ENCODE results near the gene CACNB2. TPM values are rescaled to one million over a fixed set of nuclear protein-coding genes. Genes with fewer than 3 reads are reported as not detected.

The CACNB2 gene
- total and polyA plus RNA-seq, 2 of the 13 experiments (the other 11 are each of a cell fraction or from before 2014, with no cell fraction given) = not detected

DNA sequence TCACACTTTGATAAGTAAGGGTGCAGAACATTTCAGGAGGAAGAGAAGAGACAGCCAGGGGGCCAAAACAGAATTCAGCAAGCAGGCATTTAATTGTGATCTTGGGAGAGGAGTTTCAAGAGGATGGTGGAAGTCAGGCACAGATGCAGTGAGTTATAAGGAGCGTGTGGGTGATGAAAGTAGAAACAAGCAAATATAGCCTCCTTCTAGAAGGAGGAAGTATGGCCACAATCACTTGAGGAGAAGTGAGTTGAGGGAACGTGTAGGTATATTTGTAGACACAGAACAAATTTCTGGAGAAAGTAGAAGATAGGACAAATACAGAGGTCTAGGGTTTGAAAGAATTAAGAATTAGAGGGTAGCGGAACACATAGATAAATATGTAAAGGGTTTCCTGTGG, 165.8 kb downstream of the CACNB2 start:
- no peak overlapping the region for H2AFZ ChIP-seq (ENCODE audit: low read length)
- in situ Hi-C loops (cut with HindIII; ENCODE audit: extremely low pct_ligation_motif_present, low pct_unique_long_range_greater_than_20kb) (no loop called here), intact Hi-C loops (cut with micrococcal nuclease; ENCODE audit: unreplicated experiment) (no loop called here)
- no peak for DNase-seq (ENCODE audit: low spot score)
- no peaks in the 10 kb centered on the region for H3K9me3 ChIP-seq (ENCODE audit: low read length)
- no peaks in the 10 kb centered on the region for H3K36me3 ChIP-seq (replicated peaks in 1 of 2; ENCODE audit: control insufficient read depth in 1 of 2, insufficient read depth in 2 of 2, low read length in 2 of 2)
- POLR2A ChIA-PET = no interaction called here
- peaks cover 0 to 6% of the 10 kb centered on the region in 2 experiments; a peak in 1 of 5 replicates for H3K27me3 ChIP-seq (ENCODE audit: control insufficient read depth in 1 of 2, insufficient read depth in 2 of 2, low read length in 2 of 2)
- TF ChIP-seq RFXAP (CRISPR knock-in tag; IDR thresholded peaks at IDR 0.05; ENCODE audit: borderline replicate concordance) (no peak), TMF1 (CRISPR knock-in tag; IDR thresholded peaks at IDR 0.05; ENCODE audit: low read depth) (no peak), SUZ12 (IDR thresholded peaks at IDR 0.05; ENCODE audit: low read depth, low read length) (no peak), PHF20 (CRISPR knock-in tag; IDR thresholded peaks at IDR 0.05) (no peak), NPAS2 (CRISPR knock-in tag; IDR thresholded peaks at IDR 0.05; ENCODE audit: borderline replicate concordance) (no peak), RBFOX2 (IDR thresholded peaks at IDR 0.05; ENCODE audit: low read depth, low read length) (no peak), ZNF550 (CRISPR knock-in tag; IDR thresholded peaks at IDR 0.05; ENCODE audit: borderline replicate concordance) (no peak), ZNF546 (CRISPR knock-in tag; conservative IDR thresholded peaks at IDR 0.05) (no peak), ZBTB20 (CRISPR knock-in tag; IDR thresholded peaks at IDR 0.05; ENCODE audit: borderline replicate concordance, low read depth) (no peak), CBX2 (IDR thresholded peaks at IDR 0.05; ENCODE audit: low read depth, low read length) (no peak), CBX2 (CRISPR knock-in tag; IDR thresholded peaks at IDR 0.05; ENCODE audit: low read depth) (no peak), ZNF7 (CRISPR knock-in tag; IDR thresholded peaks at IDR 0.05) (no peak), HOXA7 (CRISPR knock-in tag; IDR thresholded peaks at IDR 0.05) (no peak), KDM2A (CRISPR knock-in tag; IDR thresholded peaks at IDR 0.05; ENCODE audit: borderline replicate concordance, low read depth) (no peak), ZSCAN29 (CRISPR knock-in tag; conservative IDR thresholded peaks at IDR 0.05) (no peak)
- TF ChIP-seq, protein P1, sequence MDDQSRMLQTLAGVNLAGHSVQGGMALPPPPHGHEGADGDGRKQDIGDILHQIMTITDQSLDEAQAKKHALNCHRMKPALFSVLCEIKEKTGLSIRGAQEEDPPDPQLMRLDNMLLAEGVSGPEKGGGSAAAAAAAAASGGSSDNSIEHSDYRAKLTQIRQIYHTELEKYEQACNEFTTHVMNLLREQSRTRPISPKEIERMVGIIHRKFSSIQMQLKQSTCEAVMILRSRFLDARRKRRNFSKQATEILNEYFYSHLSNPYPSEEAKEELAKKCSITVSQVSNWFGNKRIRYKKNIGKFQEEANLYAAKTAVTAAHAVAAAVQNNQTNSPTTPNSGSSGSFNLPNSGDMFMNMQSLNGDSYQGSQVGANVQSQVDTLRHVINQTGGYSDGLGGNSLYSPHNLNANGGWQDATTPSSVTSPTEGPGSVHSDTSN (CRISPR knock-in tag; IDR thresholded peaks at IDR 0.05; ENCODE audit: borderline replicate concordance) = no peak
- TF ChIP-seq, protein P2, sequence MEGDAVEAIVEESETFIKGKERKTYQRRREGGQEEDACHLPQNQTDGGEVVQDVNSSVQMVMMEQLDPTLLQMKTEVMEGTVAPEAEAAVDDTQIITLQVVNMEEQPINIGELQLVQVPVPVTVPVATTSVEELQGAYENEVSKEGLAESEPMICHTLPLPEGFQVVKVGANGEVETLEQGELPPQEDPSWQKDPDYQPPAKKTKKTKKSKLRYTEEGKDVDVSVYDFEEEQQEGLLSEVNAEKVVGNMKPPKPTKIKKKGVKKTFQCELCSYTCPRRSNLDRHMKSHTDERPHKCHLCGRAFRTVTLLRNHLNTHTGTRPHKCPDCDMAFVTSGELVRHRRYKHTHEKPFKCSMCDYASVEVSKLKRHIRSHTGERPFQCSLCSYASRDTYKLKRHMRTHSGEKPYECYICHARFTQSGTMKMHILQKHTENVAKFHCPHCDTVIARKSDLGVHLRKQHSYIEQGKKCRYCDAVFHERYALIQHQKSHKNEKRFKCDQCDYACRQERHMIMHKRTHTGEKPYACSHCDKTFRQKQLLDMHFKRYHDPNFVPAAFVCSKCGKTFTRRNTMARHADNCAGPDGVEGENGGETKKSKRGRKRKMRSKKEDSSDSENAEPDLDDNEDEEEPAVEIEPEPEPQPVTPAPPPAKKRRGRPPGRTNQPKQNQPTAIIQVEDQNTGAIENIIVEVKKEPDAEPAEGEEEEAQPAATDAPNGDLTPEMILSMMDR (CRISPR knock-in tag; IDR thresholded peaks at IDR 0.05) = no peak
- TF ChIP-seq, protein P3, sequence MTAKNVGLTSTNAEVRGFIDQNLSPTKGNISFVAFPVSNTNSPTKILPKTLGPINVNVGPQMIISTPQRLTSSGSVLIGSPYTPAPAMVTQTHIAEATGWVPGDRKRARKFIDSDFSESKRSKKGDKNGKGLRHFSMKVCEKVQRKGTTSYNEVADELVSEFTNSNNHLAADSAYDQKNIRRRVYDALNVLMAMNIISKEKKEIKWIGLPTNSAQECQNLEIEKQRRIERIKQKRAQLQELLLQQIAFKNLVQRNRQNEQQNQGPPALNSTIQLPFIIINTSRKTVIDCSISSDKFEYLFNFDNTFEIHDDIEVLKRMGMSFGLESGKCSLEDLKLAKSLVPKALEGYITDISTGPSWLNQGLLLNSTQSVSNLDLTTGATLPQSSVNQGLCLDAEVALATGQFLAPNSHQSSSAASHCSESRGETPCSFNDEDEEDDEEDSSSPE (CRISPR knock-in tag; IDR thresholded peaks at IDR 0.05) = no peak
- no peaks in the 10 kb centered on the region for H3K79me2 ChIP-seq (ENCODE audit: insufficient read depth, low read length)
- CTCF ChIA-PET (ENCODE audit: low intra/inter-chr PET ratio, low total read pairs) = no interaction called here
- 22% methylated on average over 3 of the region's 3 CpGs for WGBS (ENCODE audit: low lambda C conversion rate)
- no TSS peak for BruUV-seq (replicated peaks)
- no peak overlapping the region for H3K4me2 ChIP-seq (ENCODE audit: low read depth, low read length)
- ATAC-seq = no peak
- no peak overlapping the region for H3K9ac ChIP-seq (ENCODE audit: insufficient read depth, low read depth, low read length)
- no peak overlapping the region for H3K27ac ChIP-seq (ENCODE audit: extremely low read length, insufficient read depth, low read length)
- H3K4me1 ChIP-seq (ENCODE audit: insufficient read depth, low read length) = no peaks in the 10 kb centered on the region
- no peaks in the 10 kb centered on the region for H4K20me1 ChIP-seq (ENCODE audit: insufficient read depth, low read length)
- H3K4me3 ChIP-seq (replicated peaks in 1 of 3; ENCODE audit: insufficient read depth in 1 of 3, low read depth in 2 of 3, low read length in 3 of 3) = no peak overlapping the region
- FAIRE-seq = no peak
